Coronary artery (tissue), 2 donors: ENCODE data around the gene SH3D21.

Source experiments
- DNase-seq: peaks from one replicate; pipeline ENCODE4 v3.0.0-alpha.2; 2017; ENCODE audit warnings: low spot score
- H3K27ac ChIP-seq, 2 donors: fragments of 200-600 bp; sonication (generic); one replicate each; pipeline ENCODE4 v1.5.1; 2016 to 2019
- H3K4me3 ChIP-seq: fragments of 200-600 bp; sonication (generic); 2 replicates; pipeline ENCODE4 v1.5.1; 2016; ENCODE audit warnings: mild to moderate bottlenecking, moderate library complexity
- CTCF ChIP-seq: fragments of 200-600 bp; sonication (generic); IDR thresholded peaks from one replicate; pipeline ENCODE4 v1.5.1; 2019; ENCODE audit warnings: antibody characterized with exemption

The SH3D21 gene

GRCh38 chr1:36367798-36368197, 61.6 kb downstream of the SH3D21 start:
- no peak for TF ChIP-seq CTCF
- H3K4me3 ChIP-seq: no peak overlapping the region
- no peak overlapping the region for H3K27ac ChIP-seq
- no peak for DNase-seq

- H3K27ac ChIP-seq: peak overlapping the region in 1 of 2 donors; percentile 2
- no peak overlapping the region for H3K4me3 ChIP-seq
- no peak for DNase-seq
- TF ChIP-seq CTCF: peak; percentile 84
Observed at GRCh38 chr1:36369061-36369861, 63.1 kb downstream of the SH3D21 start.
